SU-DHL-6 (cell line): Measurements from ENCODE around the gene CCDC9B.

ENCODE experiments used
- H2AFZ ChIP-seq: fragments of 200-600 bp; sonication (generic); 2 replicates; pipeline ENCODE4 v1.6.1; 2014; ENCODE audit warnings: low read depth, mild to moderate bottlenecking, moderate library complexity, mixed read lengths, antibody characterized with exemption, low read length; ENCODE audit not compliant: severe bottlenecking
- H3F3A ChIP-seq: fragments of 200-600 bp; shearing (Covaris generic); 2 replicates; pipeline ENCODE4 v1.6.0; 2016; ENCODE audit warnings: antibody characterized with exemption, mild to moderate bottlenecking; ENCODE audit not compliant: insufficient read depth
- H3K27ac ChIP-seq: fragments of 200-600 bp; sonication (generic); 2 replicates; pipeline ENCODE4 v1.5.1; 2016; ENCODE audit warnings: low read depth, mild to moderate bottlenecking, low read length, moderate library complexity, mixed read lengths
- H3K27me3 ChIP-seq: fragments of 200-600 bp; sonication (generic), shearing (Covaris generic); 2 replicates; pipeline ENCODE4 v1.6.0; 2014; ENCODE audit warnings: mild to moderate bottlenecking, low read length
- H3K36me3 ChIP-seq: fragments of 200-600 bp; sonication (generic); 2 replicates; pipeline ENCODE4 v1.6.1; 2014; ENCODE audit warnings: mild to moderate bottlenecking, low read length, mixed read lengths
- H3K4me2 ChIP-seq: fragments of 300-600, 200-600 bp; shearing (Covaris generic), sonication (generic); 2 replicates; pipeline ENCODE4 v1.6.0; 2014; ENCODE audit warnings: low read length, low read depth, mild to moderate bottlenecking; ENCODE audit not compliant: poor library complexity, severe bottlenecking
- H3K4me3 ChIP-seq: fragments of 200-600 bp; sonication (generic); 2 replicates; pipeline ENCODE4 v1.5.1; 2014; ENCODE audit warnings: antibody characterized with exemption, low read length, mild to moderate bottlenecking, mixed read lengths; ENCODE audit not compliant: insufficient read depth, poor library complexity, severe bottlenecking
- H3K79me2 ChIP-seq: fragments of 200-600 bp; sonication (generic); 2 replicates; pipeline ENCODE4 v1.6.1; 2014; ENCODE audit warnings: mild to moderate bottlenecking, low read length, moderate library complexity; ENCODE audit not compliant: insufficient read depth
- H3K9ac ChIP-seq: fragments of 200-600 bp; sonication (generic); 2 replicates; pipeline ENCODE4 v1.7.0; 2014; ENCODE audit warnings: mild to moderate bottlenecking, low read length
- H3K9me2 ChIP-seq: fragments of 200-600 bp; sonication (generic); replicated peaks from 2 replicates; pipeline ENCODE4 v1.6.1; 2014; ENCODE audit warnings: low read length; ENCODE audit not compliant: insufficient read depth
- H3K9me3 ChIP-seq: fragments of 200-600 bp; sonication (generic); 2 replicates; pipeline ENCODE4 v1.6.1; 2014; ENCODE audit warnings: low read length, mixed read lengths; ENCODE audit not compliant: insufficient read depth
- H4K20me1 ChIP-seq: fragments of 200-600 bp; sonication (generic); 2 replicates; pipeline ENCODE4 v1.6.1; 2014; ENCODE audit warnings: low read depth, mild to moderate bottlenecking, antibody characterized with exemption, low read length, moderate library complexity, mixed read lengths
- CTCF ChIP-seq: fragments of 200-600 bp; sonication (generic); IDR thresholded peaks from one replicate; pipeline ENCODE4 v1.5.1; 2017; ENCODE audit warnings: antibody characterized with exemption, mild to moderate bottlenecking, low read length, moderate library complexity; ENCODE audit not compliant: insufficient read depth, poor library complexity, severe bottlenecking
- EZH2phosphoT487 ChIP-seq: fragments of 200-600 bp; sonication (generic), shearing (Covaris generic); conservative IDR thresholded peaks from 2 replicates; pipeline ENCODE4 v1.6.1; 2018; ENCODE audit warnings: mild to moderate bottlenecking, antibody characterized with exemption, low read length, moderate library complexity, mixed read lengths

The CCDC9B gene

GRCh38 chr15:40287968-40288367 lies 52.8 kb downstream of the CCDC9B start:
- H3K27me3 ChIP-seq, result no peaks in the 10 kb centered on the region
- no peaks in the 10 kb centered on the region for H3K36me3 ChIP-seq
- no peaks in the 10 kb centered on the region for H3K9me3 ChIP-seq
- no peak overlapping the region for H3K27ac ChIP-seq
- no peaks in the 10 kb centered on the region for H3K79me2 ChIP-seq
- no peaks in the 10 kb centered on the region for H3K9me2 ChIP-seq
- no peak overlapping the region for H3K4me3 ChIP-seq
- no peaks in the 10 kb centered on the region for H3F3A ChIP-seq
- H2AFZ ChIP-seq, result no peak overlapping the region
- no peak overlapping the region for H3K4me2 ChIP-seq
- H4K20me1 ChIP-seq, result no peaks in the 10 kb centered on the region
- no peak for TF ChIP-seq CTCF
- TF ChIP-seq EZH2phosphoT487, result no peak
- no peak overlapping the region for H3K9ac ChIP-seq

GRCh38 chr15:40287505-40287904 lies 53.2 kb downstream of the CCDC9B start:
- H3K4me3 ChIP-seq, result no peak overlapping the region
- H3K4me2 ChIP-seq, result no peak overlapping the region
- TF ChIP-seq CTCF (no peak), EZH2phosphoT487 (no peak)
- H3K9me3 ChIP-seq, result no peaks in the 10 kb centered on the region
- H3K79me2 ChIP-seq, result no peaks in the 10 kb centered on the region
- H4K20me1 ChIP-seq, result no peaks in the 10 kb centered on the region
- H2AFZ ChIP-seq, result no peak overlapping the region
- no peak overlapping the region for H3K9ac ChIP-seq
- H3F3A ChIP-seq, result no peaks in the 10 kb centered on the region
- H3K9me2 ChIP-seq, result no peaks in the 10 kb centered on the region
- H3K27me3 ChIP-seq, result no peaks in the 10 kb centered on the region
- H3K27ac ChIP-seq, result no peak overlapping the region
- no peaks in the 10 kb centered on the region for H3K36me3 ChIP-seq

GRCh38 chr15:40286794-40287193 lies 53.9 kb downstream of the CCDC9B start:
- Histone ChIP-seq H3K27me3 (no peaks in the 10 kb centered on the region), H3K9ac (no peak overlapping the region), H3F3A (no peaks in the 10 kb centered on the region)

More at GRCh38 chr15:40286794-40287193, 53.9 kb downstream of the CCDC9B start:
- H3K27ac ChIP-seq, result no peak overlapping the region
- no peaks in the 10 kb centered on the region for H3K79me2 ChIP-seq
- H3K9me2 ChIP-seq, result no peaks in the 10 kb centered on the region
- H3K9me3 ChIP-seq, result no peaks in the 10 kb centered on the region
- H2AFZ ChIP-seq, result no peak overlapping the region
- no peak overlapping the region for H3K4me3 ChIP-seq
- no peaks in the 10 kb centered on the region for H4K20me1 ChIP-seq
- TF ChIP-seq EZH2phosphoT487 (no peak), CTCF (no peak)
- no peaks in the 10 kb centered on the region for H3K36me3 ChIP-seq
- H3K4me2 ChIP-seq, result no peak overlapping the region
